ENCODE results near the gene PPP3R1. TPM values are rescaled to one million over a fixed set of nuclear protein-coding genes. Genes with fewer than 3 reads are reported as not detected.

PPP3R1 gene
- total and polyA plus RNA-seq, 2 of the 8 experiments (the other 6 are each of a cell fraction or from before 2014, with no cell fraction given) = 9.3 to 85.1 TPM

- TF ChIP-seq USF2 (IDR thresholded peaks at IDR 0.05; ENCODE audit: low read length) (no peak), EP300 (IDR thresholded peaks at IDR 0.05; ENCODE audit: borderline replicate concordance in 1 of 2, low read depth in 2 of 2, low read length in 2 of 2) (no peak), HDAC2 (IDR thresholded peaks at IDR 0.05; ENCODE audit: borderline replicate concordance in 1 of 2, low read depth in 2 of 2, low read length in 2 of 2) (no peak), CEBPB (IDR thresholded peaks at IDR 0.05; ENCODE audit: low read depth, low read length) (no peak)
Observed at GRCh38 chr2:68226794-68227193, 25.5 kb downstream of the PPP3R1 start (continued).

Data from H1 (cell line).